HFF-Myc (cell line): ENCODE measurements around the gene USP13.

Experiments
- DNase-seq: peaks from one replicate; pipeline ENCODE4 v3.0.0-alpha.2; 2011; ENCODE audit warnings: low read depth; ENCODE audit errors: extremely low read depth
- H3K4me3 ChIP-seq: replicated peaks from 2 replicates; pipeline ENCODE4 v1.5.1; 2011; ENCODE audit warnings: low read depth, mild to moderate bottlenecking, control low read depth, low read length
- TF ChIP-seq, protein P1 (sequence below): IDR thresholded peaks from 2 replicates; pipeline ENCODE4 v1.5.1; 2012; ENCODE audit warnings: mild to moderate bottlenecking, low read depth, low read length, control low read depth; ENCODE audit errors: missing control alignments

USP13 gene

DNA sequence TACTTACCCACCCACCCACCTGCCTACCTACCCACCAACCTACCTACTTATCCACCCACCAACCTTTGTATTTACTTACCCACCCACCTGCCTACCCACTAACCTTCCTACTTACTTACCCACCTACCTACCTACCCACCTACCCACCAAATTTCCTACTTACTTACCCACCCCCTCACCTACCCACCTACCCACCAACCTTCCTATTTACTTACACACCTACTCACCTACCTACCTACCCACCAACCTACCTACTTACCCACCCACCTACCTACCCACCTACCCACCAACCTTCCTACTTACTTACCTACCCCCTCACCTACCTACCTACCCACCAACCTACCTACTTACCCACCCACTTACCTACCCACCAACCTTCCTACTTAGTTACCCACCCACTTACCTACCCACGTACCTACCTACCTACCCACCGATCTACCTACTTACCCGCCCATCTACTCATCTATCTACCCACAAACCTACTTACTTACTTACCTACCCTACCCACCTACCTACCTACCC lies 179.6 kb downstream of the USP13 start:
- TF ChIP-seq, protein P1, sequence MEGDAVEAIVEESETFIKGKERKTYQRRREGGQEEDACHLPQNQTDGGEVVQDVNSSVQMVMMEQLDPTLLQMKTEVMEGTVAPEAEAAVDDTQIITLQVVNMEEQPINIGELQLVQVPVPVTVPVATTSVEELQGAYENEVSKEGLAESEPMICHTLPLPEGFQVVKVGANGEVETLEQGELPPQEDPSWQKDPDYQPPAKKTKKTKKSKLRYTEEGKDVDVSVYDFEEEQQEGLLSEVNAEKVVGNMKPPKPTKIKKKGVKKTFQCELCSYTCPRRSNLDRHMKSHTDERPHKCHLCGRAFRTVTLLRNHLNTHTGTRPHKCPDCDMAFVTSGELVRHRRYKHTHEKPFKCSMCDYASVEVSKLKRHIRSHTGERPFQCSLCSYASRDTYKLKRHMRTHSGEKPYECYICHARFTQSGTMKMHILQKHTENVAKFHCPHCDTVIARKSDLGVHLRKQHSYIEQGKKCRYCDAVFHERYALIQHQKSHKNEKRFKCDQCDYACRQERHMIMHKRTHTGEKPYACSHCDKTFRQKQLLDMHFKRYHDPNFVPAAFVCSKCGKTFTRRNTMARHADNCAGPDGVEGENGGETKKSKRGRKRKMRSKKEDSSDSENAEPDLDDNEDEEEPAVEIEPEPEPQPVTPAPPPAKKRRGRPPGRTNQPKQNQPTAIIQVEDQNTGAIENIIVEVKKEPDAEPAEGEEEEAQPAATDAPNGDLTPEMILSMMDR: no peak
- H3K4me3 ChIP-seq: no peak overlapping the region
- DNase-seq: no peak

DNA sequence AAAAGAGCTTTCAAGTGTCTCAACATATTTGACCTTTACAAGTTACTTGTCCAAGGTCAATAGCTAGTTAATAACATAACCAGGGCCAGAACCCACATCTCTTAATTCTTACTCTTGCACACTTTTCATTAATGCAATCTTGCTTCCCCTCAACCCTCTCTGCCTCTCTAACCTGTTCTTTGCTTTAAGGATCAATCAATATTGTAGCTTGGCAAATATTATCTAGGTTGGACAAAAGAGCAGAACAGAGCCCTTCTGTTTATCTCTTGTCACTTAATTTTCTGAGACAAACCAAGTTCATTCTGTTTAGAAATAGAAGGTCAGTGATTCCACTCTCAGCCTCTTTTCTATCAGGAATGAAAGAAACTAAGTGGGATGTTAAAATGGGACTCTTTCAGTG lies 180.5 kb downstream of the USP13 start:
- TF ChIP-seq, protein P1: no peak
- no peak for DNase-seq
- no peak overlapping the region for H3K4me3 ChIP-seq

DNA sequence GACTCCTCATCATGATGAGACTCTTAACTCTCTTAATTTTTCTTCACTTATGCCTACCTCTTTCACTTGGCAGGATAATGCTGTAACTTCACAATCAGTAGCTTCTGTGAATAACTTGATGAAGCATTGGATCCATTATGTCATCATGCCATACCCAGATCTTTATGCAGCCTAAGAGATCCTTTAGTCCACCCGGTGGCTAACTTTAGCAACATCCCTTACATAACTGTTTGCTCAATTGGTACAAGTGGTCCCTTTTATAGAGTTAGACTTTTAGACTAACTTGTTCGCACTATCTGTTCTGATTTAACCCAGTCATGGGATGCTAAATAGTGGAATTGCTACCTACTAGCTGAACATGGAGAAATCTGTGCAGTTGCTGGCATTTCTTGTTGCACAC lies 184.5 kb downstream of the USP13 start:
- TF ChIP-seq, protein P1: no peak
- no peak for DNase-seq
- H3K4me3 ChIP-seq: no peak overlapping the region
